NCI-H2081 (cell line): ENCODE results near the gene ZNRF2.
"Not testable (repeated sequence)": the region's sequence is repeated elsewhere in the genome, so short reads cannot be mapped to it uniquely, and the experiment has no call there.

Experiments
- DNase-seq, 2 experiments: peaks; one replicate each; lab custom pipeline; 2025; lab: John Stamatoyannopoulos, UW

The ZNRF2 gene

DNA sequence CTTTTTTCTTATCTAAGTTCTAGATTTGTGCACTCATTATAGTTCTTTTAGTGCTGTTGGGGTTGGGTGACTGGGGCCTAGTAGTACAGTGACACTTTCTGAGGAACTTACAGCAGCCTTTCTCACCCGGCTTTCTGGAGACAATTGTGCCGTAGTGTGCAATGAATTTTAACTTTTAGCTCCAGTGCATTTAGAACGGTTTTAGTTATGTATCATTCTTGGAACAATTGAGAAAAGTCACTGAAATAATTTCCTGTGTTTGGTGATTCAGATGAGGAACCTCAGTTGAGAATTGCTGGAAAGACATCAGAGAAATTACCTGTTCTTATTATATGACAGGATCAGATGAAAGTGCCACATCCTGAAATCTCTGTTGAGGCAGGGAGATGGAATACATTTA lies 3.2 kb downstream of the ZNRF2 start:
- DNase-seq: peak in 1 of 2 experiments; percentile 12

- not testable (repeated sequence) for DNase-seq
These were observed 5.2 kb downstream of the ZNRF2 start for GRCh38 chr7:30289634-30290033.

GRCh38 chr7:30290317-30290716 lies 5.9 kb downstream of the ZNRF2 start:
- DNase-seq: not testable (repeated sequence)

DNA sequence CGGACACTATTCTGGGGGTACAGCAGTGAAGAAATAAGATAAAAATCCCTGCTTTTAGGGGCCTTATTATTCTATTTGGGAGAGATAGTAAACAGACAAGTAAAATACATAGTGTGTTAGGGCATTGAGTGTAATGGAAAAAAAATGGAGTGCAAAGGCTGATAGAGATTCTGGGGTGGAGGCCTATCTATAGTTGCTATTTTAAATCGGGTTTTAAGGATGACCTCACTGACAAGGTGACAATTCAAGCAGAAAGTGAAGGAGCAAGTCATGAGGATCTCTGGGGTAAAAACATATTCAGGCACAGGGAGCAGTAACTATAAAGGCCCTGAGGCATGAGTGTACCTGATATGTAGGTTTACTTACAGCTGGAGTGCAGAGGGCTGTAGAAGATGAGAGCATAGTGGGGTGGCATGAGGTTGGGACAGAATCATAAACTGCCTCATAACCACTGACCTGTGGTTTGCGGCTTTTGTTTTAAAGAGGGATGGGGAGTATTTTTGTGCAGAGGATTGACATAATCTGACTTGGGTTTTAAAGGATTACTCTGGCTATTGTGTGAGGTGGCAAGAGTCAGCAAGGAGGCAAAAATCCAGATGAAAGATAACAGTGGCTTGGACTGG lies 8.1 kb downstream of the ZNRF2 start:
- DNase-seq: not testable (repeated sequence)

DNA sequence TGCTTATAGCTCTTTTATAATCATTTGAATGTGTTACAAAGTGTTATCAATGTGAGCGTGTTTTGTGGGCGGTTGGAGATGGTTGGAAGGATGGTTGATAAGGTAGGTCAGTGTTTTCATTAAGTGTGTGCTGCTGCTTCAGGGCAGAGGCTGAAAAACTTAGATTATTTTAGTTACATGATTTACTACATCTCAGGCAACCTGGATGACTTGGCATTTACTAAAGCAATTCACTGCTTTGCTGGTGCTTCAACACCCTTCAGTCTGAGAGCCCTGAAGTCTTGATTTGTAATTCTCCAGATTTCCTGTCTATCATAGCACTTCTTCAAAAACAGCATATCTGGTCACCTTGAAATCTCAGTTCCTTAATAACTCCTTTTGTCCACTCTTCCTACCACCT lies 11.9 kb downstream of the ZNRF2 start:
- not testable (repeated sequence) for DNase-seq

GRCh38 chr7:30297499-30297898 lies 13.1 kb downstream of the ZNRF2 start:
- not testable (repeated sequence) for DNase-seq

DNA sequence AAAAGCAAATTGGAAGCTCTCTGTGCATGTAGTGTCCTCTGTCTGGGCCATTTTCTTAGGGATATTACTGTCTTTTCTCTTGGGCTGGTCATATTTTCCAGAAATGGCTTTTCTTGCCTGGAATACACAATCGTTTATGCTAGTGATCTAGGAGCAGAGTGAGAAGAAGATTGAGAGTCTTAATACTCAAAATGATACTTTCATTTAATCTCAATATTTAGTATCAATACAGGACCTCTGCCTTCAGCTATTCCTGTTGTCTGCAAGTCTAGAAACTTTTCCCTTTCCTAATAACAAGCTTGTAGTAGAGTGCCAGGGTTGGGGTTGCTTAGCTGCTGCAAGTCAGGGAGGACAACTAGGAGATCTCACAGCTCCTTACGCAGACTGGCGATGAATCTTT lies 14.0 kb downstream of the ZNRF2 start:
- DNase-seq: not testable (repeated sequence)

DNA sequence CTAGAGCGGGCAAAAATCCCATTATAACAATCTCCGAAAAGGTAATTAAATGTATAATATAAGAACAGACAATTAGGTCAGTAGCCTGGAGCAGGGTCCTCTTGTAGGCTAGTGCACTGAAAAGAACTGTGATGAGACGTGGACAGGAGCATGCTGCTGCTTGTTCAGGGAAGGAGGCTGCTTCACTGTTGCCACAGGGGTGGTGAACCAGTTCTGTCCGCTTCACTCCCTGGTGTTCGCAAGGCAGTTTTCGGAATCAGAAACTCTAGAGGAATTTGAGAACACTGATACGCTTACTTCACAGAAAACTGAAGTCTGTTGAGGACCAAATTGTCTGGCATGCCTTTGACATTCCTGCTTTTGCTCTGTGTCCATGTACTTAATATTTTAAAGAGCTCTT lies 17.4 kb downstream of the ZNRF2 start:
- no peak for DNase-seq

GRCh38 chr7:30302656-30303311 lies 18.4 kb downstream of the ZNRF2 start:
- DNase-seq: no peak

DNA sequence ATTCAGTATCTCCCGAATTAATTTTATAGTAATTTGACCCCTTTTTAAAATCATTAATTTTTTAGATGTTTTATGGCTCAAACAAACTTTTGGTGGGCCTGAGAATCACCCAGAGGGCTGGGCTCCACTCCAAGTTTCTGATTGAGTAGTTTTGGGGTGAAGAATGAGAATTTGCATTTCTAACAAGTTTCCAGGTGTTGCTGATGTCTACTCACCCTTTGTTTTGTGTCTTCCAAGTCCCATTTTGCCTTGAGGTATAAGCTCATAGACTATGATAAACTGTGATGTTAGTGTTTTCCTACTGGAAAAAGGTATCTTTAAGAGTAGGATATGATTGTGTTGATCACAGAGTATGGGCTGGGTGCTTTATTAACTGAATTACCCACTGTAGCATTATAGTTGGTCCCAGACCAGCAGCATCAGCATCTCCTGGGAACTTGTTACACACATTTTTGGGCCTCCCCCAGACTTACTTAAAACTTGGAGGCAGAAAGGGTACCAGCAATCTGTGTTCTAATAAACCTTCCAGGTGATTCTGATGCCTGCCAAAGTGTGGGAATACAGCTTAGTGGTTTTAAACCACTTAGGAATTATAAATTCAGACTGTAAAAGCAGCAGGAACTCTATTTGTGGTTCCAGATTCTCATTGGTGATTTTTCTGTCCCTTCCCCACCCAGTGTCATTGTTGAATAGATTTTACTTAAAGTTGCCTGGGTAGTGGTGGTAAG lies 19.1 kb downstream of the ZNRF2 start:
- no peak for DNase-seq

GRCh38 chr7:30304177-30304884 lies 19.9 kb downstream of the ZNRF2 start:
- no peak for DNase-seq

DNA sequence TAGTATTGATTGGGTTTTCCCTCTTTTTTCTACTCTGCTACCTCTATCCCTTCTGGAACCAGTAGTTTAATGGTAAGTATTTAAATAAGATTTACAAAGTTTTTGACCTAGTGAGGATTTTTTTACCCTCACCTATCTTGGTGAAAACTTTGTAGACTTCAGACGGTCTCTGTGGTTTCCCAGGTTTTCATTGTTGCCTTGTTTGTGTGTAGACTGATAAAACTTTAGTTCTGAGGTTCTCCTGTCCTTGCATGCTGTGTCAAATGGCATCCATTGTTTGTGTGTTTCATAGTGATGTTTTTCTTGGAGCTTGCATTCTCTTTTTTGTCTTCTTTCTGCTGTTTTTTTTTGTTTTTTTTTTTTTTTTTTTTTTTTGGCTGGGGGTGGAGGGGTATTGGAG lies 22.6 kb downstream of the ZNRF2 start:
- DNase-seq: no peak

- DNase-seq: no peak
These were observed 24.0 kb downstream of the ZNRF2 start for GRCh38 chr7:30308389-30308788.

DNA sequence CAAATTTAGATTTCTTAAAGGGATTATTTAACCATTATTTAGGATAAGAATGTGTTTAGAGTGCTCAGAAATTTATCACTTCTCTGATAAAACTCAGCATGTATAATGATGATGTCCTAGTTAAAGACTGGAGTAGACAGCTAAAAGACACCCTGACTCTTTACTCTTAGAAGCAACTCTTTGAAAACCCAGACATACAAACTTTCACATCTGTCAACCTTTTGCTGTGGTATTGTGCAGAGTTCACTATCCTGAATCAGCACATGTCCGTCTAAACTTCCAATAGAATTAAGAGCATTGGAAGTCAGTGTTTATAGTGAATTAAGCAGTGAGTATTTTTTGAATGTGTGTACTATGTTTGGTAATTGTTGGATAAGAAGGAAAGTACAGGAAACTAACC lies 24.9 kb downstream of the ZNRF2 start:
- no peak for DNase-seq

- no peak for DNase-seq
These were observed 25.5 kb downstream of the ZNRF2 start for GRCh38 chr7:30309842-30310435.

- DNase-seq: no peak
These were observed 26.4 kb downstream of the ZNRF2 start for GRCh38 chr7:30310674-30311362.

DNA sequence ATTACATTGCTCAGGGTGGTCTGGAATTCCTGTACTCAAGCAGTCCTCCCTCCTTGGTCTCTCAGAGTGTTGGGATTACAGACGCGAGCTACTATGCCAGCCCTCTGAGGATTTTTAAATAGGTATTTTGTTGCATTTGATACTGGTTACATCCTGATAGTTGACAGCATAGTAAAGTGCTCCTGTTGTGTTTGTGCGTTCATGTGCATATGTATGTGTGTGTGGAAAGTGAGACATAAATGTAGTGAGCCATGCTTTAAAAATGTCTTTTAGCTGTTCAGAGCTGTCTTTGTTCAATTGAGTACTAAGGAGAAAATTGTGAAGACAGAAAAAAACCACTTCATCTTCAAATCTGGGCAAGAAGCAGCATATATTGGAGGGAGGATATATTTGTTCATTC lies 27.8 kb downstream of the ZNRF2 start:
- DNase-seq: peak in 1 of 2 experiments; percentile 39

GRCh38 chr7:30313348-30313747 lies 29.0 kb downstream of the ZNRF2 start:
- DNase-seq: no peak

- no peak for DNase-seq
These were observed 29.4 kb downstream of the ZNRF2 start for GRCh38 chr7:30313793-30314192.

- DNase-seq: no peak
These were observed 31.2 kb downstream of the ZNRF2 start for GRCh38 chr7:30315589-30315988.

DNA sequence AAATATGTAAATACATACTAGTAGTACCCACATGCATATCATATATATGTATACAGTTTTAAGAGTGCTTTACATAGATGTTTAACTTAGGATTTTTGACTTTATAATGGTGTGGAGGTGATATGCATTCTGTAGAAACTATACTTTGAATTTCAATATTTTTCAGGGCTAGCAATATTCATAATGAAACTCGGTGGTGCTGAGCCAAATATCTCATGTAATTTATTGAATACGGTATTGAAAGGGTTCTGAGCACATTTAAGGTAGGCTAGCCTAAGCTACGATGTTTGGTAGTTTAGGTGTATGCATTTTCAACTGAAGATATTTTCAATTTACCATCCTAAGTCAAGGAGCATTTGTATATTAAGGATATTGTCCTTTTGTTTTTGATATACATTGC lies 36.0 kb downstream of the ZNRF2 start:
- DNase-seq: no peak
